Progenitor cell of endocrine pancreas (in vitro differentiated cells): ENCODE data around the gene LDB3. TPM values are rescaled to one million over a fixed set of nuclear protein-coding genes. Genes with fewer than 3 reads are reported as not detected.

Experiments used
- DNase-seq: peaks from one replicate; pipeline ENCODE4 v3.0.0; 2021; ENCODE audit warnings: low spot score; ENCODE audit not compliant: unreplicated experiment
- H3K27ac Mint-ChIP-seq: 2 replicates; pipeline ENCODE4 v1.8.0; 2021; ENCODE audit warnings: mild to moderate bottlenecking, moderate library complexity, mixed read lengths
- H3K27me3 Mint-ChIP-seq: 2 replicates; pipeline ENCODE4 v1.8.0; 2021; ENCODE audit warnings: mixed read lengths
- H3K36me3 Mint-ChIP-seq: 2 replicates; pipeline ENCODE4 v1.8.0; 2022; ENCODE audit warnings: mixed read lengths; ENCODE audit not compliant: insufficient read depth
- H3K4me1 Mint-ChIP-seq: 2 replicates; pipeline ENCODE4 v1.8.0; 2021; ENCODE audit warnings: low read depth, mixed read lengths
- H3K4me3 Mint-ChIP-seq: 2 replicates; pipeline ENCODE4 v1.8.0; 2021; ENCODE audit warnings: low read depth, mild to moderate bottlenecking, moderate library complexity, mixed read lengths
- H3K9me3 Mint-ChIP-seq: 2 replicates; pipeline ENCODE4 v1.8.0; 2021; ENCODE audit warnings: low read depth, mixed read lengths
- total RNA-seq: library from RNA; stranded (reverse); gene quantifications from 2 replicates; pipeline ENCODE4 v1.2.1, GENCODE V29; 2021
- TF ChIP-seq, protein P1 (sequence below): fragments of 200-600 bp; sonication (generic); IDR thresholded peaks from one replicate; pipeline ENCODE4 v1.5.0; 2021; ENCODE audit warnings: antibody characterized with exemption, mild to moderate bottlenecking; ENCODE audit not compliant: unreplicated experiment

The LDB3 gene
- total RNA-seq, 1 donor from 2014 or later, result 0.26 TPM

DNA sequence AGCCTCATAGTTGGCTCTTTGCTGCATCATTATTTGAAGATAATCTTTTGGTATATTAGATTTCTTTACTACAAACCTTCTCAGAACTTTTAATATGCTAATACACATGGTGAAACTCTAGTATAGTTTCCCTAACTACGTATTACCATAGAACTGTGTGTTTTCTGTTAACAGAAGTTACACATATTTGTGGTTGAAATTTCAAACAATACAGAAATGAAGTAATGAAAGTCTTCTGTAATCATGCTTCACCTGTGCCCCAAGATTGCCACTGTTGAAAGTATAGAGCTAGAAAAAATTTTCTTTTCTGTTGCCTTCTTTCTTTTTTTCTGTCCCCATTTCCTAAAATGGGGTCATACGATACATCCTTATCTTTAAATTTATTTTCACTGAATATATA lies 97.2 kb downstream of the LDB3 start:
- H3K4me1 Mint-ChIP-seq, result peaks cover 40% of the 10 kb centered on the region
- TF ChIP-seq, protein P1, sequence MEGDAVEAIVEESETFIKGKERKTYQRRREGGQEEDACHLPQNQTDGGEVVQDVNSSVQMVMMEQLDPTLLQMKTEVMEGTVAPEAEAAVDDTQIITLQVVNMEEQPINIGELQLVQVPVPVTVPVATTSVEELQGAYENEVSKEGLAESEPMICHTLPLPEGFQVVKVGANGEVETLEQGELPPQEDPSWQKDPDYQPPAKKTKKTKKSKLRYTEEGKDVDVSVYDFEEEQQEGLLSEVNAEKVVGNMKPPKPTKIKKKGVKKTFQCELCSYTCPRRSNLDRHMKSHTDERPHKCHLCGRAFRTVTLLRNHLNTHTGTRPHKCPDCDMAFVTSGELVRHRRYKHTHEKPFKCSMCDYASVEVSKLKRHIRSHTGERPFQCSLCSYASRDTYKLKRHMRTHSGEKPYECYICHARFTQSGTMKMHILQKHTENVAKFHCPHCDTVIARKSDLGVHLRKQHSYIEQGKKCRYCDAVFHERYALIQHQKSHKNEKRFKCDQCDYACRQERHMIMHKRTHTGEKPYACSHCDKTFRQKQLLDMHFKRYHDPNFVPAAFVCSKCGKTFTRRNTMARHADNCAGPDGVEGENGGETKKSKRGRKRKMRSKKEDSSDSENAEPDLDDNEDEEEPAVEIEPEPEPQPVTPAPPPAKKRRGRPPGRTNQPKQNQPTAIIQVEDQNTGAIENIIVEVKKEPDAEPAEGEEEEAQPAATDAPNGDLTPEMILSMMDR, result no peak
- H3K4me3 Mint-ChIP-seq, result no peak overlapping the region
- no peak overlapping the region for H3K27ac Mint-ChIP-seq
- H3K27me3 Mint-ChIP-seq, result no peaks in the 10 kb centered on the region
- no peaks in the 10 kb centered on the region for H3K36me3 Mint-ChIP-seq
- no peak for DNase-seq
- H3K9me3 Mint-ChIP-seq, result no peaks in the 10 kb centered on the region

DNA sequence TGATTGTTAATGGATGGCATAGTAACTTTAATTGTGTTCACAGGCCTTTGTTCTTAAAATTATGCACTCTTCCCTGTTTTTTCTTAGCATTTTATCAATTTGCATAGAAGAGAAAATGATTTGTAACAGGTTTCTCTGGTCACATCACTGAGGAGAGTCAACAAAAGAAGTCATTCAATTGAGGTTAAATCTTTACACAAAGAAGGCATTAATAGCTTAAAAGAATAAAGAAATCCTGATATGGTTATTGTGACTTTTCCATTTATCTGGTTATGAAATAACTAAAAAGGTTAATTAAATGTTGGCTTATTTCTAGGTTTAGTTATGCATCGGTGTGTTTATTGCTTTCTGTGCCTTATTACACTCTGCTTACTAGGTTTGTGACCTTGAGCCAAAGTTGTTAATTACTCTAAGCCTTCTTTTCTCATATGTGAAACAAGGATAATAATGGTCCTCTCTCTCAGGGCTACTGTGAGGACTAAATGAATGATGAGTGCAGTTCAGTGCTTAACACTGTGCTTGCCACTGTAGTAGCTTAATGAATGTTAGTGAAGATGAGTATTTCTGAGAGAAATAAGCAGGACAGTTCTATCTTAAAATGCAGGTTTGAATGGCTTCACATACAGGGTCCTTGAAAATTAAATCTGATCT lies 100.2 kb downstream of the LDB3 start:
- H3K4me1 Mint-ChIP-seq, result peaks cover 35% of the 10 kb centered on the region
- no peaks in the 10 kb centered on the region for H3K9me3 Mint-ChIP-seq
- H3K27me3 Mint-ChIP-seq, result no peaks in the 10 kb centered on the region
- TF ChIP-seq, protein P1, result no peak
- no peak for DNase-seq
- H3K36me3 Mint-ChIP-seq, result no peaks in the 10 kb centered on the region
- no peak overlapping the region for H3K27ac Mint-ChIP-seq
- no peak overlapping the region for H3K4me3 Mint-ChIP-seq

DNA sequence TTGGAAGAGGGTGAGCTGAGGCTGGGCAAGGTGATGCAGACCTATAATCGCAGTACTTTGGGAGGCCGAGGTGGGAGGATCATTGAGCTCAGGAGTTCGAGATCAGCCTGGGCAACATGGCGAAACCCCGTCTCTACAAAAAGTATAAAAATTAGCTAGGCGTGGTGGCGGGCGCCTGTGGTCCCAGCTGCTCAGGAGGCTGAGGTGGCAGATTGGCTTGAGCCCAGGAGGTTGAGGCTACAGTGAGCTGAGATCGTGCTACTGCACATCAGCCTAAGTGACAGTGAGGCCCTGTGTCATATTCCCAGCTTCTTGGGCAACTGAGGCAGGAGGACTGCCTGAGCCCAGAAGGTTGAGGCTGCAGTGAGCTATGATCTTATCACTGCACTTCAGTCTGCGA lies 101.7 kb downstream of the LDB3 start:
- Mint-ChIP-seq H3K9me3 (no peaks in the 10 kb centered on the region), H3K4me3 (no peak overlapping the region), H3K4me1 (peaks cover 41% of the 10 kb centered on the region), H3K27ac (peak overlapping the region; percentile 84), H3K27me3 (no peaks in the 10 kb centered on the region), H3K36me3 (no peaks in the 10 kb centered on the region)
- TF ChIP-seq, protein P1, result no peak
- DNase-seq, result no peak

DNA sequence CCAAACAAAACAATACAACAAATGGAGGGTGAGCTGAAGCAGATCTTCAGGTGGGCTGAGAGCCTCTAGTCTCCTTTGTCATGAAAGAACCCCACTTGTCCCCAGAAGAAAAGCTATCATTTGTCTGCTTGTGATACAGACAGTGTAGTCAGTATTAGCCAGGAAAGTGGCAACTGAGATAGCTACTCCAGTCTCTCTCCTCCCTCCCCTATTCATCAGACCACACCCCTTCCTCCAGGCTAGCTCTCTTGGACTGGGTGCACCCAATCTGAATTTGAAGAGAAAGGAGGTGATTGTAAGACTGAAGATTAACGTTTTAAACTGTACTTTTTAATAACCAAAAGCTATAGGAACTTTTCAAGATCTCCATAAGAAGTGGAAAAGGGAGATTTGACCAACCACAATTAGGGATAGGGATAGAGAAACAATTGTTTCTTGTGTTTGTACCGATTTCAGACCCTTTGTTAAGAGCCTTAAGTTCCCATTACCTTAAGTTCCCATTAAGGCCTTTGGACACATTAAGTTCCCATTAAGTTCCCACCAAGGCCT lies 102.2 kb downstream of the LDB3 start:
- Mint-ChIP-seq H3K27ac (peak overlapping the region; percentile 84), H3K4me3 (no peak overlapping the region), H3K9me3 (no peaks in the 10 kb centered on the region), H3K27me3 (no peaks in the 10 kb centered on the region), H3K36me3 (no peaks in the 10 kb centered on the region), H3K4me1 (peaks cover 44% of the 10 kb centered on the region)
- TF ChIP-seq, protein P1, result no peak
- DNase-seq, result no peak

DNA sequence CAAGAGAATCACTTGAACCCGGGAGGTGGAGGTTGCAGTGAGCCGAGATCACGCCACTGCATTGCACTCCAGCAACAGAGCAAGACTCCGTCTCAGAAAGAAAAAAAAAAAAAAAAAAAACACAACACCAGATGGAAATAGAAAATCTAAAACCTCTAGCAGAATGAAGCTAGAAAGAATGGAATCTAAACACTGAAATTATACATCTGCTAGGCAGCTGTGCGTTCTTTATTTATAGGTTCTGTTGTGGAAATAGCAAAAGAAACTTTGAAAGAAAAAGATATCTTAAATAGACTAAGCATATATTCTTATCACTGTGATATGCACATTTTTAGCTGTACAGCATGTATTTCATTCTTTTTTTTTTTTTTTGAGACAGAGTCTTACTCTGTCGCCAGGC lies 105.2 kb downstream of the LDB3 start:
- H3K36me3 Mint-ChIP-seq, result no peaks in the 10 kb centered on the region
- no peak for DNase-seq
- TF ChIP-seq, protein P1, result no peak
- no peak overlapping the region for H3K4me3 Mint-ChIP-seq
- H3K9me3 Mint-ChIP-seq, result no peaks in the 10 kb centered on the region
- H3K4me1 Mint-ChIP-seq, result peaks cover 37% of the 10 kb centered on the region
- H3K27ac Mint-ChIP-seq, result no peak overlapping the region
- H3K27me3 Mint-ChIP-seq, result no peaks in the 10 kb centered on the region
